ENCODE data around the gene LIMS1.

DNA sequence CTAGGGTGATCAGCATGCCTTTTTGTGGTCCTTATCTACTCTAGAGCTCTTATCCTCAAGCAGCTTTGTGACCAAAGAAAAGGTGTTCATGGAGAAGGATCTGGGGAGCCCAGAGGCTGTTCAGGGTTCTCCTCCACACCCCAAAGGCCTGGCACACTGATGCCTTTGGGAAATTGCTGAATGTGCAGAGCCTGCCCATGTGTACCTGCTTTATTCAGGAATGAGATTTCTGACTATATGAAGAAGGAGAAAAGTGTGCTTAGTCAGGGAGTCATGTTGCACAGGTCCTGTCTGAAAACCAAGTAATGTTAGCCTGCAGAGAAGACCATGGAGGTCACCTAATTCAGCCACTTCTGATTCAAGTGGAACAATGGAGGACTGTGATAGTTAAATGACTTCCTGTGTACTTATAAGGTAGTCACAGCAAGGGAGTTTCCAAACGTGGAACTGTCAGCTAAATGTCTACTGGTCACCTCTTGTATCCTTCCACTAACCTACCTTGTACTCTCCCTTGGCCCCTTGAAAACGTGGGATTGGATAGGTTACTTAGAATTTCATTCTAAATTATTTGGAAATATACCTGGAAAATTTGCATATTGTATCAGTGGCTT, 81.3 kb downstream of the LIMS1 start:
- no peak for TF ChIP-seq ZNF292 (tag by site-specific recombination; IDR thresholded peaks at IDR 0.05; ENCODE audit: borderline replicate concordance, low read depth)
- TF ChIP-seq, protein P1, sequence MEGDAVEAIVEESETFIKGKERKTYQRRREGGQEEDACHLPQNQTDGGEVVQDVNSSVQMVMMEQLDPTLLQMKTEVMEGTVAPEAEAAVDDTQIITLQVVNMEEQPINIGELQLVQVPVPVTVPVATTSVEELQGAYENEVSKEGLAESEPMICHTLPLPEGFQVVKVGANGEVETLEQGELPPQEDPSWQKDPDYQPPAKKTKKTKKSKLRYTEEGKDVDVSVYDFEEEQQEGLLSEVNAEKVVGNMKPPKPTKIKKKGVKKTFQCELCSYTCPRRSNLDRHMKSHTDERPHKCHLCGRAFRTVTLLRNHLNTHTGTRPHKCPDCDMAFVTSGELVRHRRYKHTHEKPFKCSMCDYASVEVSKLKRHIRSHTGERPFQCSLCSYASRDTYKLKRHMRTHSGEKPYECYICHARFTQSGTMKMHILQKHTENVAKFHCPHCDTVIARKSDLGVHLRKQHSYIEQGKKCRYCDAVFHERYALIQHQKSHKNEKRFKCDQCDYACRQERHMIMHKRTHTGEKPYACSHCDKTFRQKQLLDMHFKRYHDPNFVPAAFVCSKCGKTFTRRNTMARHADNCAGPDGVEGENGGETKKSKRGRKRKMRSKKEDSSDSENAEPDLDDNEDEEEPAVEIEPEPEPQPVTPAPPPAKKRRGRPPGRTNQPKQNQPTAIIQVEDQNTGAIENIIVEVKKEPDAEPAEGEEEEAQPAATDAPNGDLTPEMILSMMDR (tag by site-specific recombination; IDR thresholded peaks at IDR 0.05), result no peak
- TF ChIP-seq ZNF140 (tag by site-specific recombination; IDR thresholded peaks at IDR 0.05), result no peak
- TF ChIP-seq IKZF3 (tag by site-specific recombination; IDR thresholded peaks at IDR 0.05), result no peak
- no peak for TF ChIP-seq ZNF658 (tag by site-specific recombination; IDR thresholded peaks at IDR 0.05)
- no peak for TF ChIP-seq ZNF114 (tag by site-specific recombination; IDR thresholded peaks at IDR 0.05)
- TF ChIP-seq, protein P2, sequence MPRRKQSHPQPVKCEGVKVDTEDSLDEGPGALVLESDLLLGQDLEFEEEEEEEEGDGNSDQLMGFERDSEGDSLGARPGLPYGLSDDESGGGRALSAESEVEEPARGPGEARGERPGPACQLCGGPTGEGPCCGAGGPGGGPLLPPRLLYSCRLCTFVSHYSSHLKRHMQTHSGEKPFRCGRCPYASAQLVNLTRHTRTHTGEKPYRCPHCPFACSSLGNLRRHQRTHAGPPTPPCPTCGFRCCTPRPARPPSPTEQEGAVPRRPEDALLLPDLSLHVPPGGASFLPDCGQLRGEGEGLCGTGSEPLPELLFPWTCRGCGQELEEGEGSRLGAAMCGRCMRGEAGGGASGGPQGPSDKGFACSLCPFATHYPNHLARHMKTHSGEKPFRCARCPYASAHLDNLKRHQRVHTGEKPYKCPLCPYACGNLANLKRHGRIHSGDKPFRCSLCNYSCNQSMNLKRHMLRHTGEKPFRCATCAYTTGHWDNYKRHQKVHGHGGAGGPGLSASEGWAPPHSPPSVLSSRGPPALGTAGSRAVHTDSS (tag by site-specific recombination; IDR thresholded peaks at IDR 0.05), result no peak
- TF ChIP-seq ZNF670 (tag by site-specific recombination; IDR thresholded peaks at IDR 0.05; ENCODE audit: low read depth), result no peak
- TF ChIP-seq YY1 (tag by site-specific recombination; IDR thresholded peaks at IDR 0.05), result no peak
- TF ChIP-seq TCF7L2 (IDR thresholded peaks at IDR 0.05; ENCODE audit: borderline replicate concordance, low read depth, low read length), result no peak
